Measurements from ENCODE around the gene YRDC. TPM values are rescaled to one million over a fixed set of nuclear protein-coding genes. Genes with fewer than 3 reads are reported as not detected.

YRDC gene, protein sequence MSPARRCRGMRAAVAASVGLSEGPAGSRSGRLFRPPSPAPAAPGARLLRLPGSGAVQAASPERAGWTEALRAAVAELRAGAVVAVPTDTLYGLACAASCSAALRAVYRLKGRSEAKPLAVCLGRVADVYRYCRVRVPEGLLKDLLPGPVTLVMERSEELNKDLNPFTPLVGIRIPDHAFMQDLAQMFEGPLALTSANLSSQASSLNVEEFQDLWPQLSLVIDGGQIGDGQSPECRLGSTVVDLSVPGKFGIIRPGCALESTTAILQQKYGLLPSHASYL
- total RNA-seq, result 19.6 and 22.1 TPM in 2 replicates

DNA sequence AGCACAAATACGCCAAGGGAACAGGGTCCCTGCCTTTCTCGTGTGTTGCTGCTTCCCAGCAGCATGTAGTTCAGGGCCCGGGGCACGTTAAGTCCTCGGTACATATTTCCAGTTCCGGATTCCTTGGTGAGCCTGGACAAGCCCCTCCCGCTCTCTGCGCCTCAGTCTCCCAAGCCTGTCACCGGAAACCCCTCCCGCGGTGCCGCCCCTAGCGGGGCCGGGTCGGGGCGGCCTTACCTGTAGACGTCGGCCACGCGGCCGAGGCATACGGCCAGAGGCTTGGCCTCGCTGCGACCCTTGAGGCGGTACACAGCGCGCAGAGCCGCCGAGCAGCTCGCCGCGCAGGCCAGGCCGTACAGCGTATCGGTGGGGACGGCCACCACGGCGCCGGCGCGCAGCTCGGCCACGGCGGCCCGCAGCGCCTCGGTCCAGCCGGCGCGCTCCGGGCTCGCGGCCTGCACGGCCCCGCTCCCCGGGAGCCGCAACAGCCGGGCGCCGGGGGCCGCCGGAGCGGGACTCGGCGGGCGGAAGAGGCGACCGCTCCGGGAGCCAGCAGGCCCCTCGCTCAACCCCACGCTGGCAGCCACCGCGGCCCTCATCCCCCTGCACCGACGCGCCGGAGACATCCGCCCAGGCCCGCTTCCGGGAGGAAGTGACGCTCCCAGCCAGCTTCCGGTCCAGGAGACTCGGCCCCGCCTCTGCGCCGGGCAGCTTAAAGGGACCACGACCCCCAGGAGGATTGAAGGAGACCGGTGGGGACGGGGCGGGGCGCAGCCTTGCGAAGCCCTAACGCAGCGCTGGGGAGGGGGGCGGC lies at the start of gene YRDC, which contains the start of gene C1orf122:
Gene YRDC (minus strand): TSS at position 654 of the 814 bp plus-strand sequence. CDS start 28 bp downstream, at position 626.
Gene C1orf122 (plus strand): TSS at position 236 of the 814 bp plus-strand sequence. CDS start 615 bp downstream, outside the sequence.
- no peak for DNase-seq (ENCODE audit: extremely low read depth, low read depth, low spot score)

DNA sequence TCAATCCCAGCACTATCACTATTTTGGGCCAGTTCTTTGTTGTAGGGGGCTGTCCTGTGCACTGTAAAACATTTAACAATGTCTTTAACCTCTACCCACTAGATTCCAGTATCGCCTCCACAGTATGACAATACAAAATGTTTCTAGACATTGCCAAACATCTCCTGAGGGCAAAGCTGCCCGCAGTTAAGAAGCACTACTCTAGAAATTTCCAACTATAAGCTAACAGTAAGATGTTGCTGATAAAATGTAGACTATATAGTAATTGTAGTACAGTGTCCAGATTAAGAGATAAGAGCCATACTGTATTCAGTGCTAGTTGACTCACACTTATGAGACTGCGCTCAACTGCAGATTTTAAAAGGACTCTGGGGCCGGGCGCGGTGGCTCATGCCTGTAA lies 46.4 kb upstream of the YRDC start:
- no peak for DNase-seq (ENCODE audit: extremely low read depth, low read depth, low spot score)

DNA sequence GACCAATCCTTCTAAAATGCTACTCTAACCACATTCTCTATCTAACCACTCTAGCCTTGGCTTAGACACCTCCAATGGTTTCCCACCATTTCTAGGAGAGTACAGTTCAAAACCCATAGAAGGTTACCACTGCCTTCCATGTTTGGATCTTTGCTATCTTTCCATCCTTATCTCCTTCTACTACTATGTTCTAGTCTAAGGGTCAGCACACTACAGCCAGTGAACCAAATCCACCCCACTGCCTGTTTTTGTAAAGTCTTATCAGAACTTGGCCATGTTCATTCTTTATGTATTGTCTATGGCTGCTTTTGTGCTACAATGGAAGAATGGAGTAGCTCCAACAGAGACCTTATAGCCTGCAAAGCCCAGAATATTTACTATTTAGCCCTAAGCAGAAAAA lies 45.1 kb upstream of the YRDC start:
- no peak for DNase-seq (ENCODE audit: extremely low read depth, low read depth, low spot score)

DNA sequence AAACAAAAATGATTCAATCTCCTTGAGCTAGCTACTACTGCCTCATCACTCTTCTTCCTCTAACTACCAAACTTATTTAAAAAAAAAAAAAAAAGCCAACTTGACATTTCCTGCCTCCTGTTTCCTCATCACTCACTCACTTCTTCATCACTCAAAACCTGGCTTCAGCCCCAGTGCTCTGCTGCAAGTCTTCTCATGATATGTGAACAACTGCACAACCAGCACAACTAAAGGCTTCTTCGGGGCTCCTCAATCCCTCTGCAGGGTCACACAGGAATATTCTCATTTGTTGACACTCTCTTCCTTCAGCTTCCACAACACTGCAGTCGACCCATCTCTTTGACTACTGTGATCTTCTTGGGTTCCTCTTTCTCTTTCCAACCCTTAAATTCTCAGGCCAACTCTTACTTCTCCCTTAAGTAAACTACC lies 43.8 kb upstream of the YRDC start:
- no peak for DNase-seq (ENCODE audit: extremely low read depth, low read depth, low spot score)

DNA sequence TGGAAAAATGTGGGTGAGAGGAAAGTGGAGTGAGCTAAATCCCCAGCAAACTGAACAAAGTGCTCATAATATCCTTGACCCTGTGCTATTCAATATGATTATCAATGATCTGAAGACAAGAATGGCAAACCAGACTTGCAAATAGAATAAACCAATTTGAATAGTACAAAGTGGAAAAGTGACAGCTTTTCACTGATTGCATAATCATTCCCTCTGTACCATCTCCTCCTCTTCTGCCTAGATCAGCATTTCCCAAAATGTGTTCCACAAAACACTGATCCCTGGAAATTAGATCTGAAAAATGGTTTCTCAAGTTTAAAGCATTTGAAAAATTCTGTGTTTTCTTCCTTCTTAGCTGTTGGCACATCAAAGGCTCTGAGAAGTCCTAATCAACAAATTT lies 43.3 kb upstream of the YRDC start:
- DNase-seq (ENCODE audit: extremely low read depth, low read depth, low spot score), result no peak

DNA sequence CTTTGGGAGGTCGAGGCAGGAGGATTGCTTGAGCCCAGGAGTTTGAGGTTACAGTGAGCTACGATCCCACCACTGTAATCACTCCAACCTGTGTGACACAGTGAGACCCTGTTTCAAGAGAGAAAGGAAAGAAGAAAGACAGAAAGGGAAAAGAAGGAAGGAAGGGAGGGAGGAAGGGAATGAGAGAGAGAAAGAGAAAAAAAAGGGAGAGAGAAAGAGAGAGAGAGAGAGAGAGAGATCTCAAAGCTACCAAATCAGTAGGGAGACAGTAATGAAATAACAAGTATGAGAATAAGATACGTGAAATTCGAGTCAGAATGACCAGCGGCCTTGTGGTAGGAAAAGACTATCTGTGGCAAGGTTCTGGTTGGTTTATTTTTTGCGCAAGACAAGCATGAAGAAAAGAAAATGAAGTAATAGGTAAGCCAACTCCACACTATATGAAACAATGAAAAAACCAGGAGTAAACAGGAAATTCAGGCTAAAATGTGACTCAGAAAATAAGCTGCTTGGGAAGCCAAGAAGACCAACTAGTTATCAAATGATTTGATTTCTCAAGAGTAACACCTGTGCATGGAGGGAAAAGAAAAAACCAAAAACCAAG lies 42.4 kb upstream of the YRDC start:
- DNase-seq (ENCODE audit: extremely low read depth, low read depth, low spot score), result no peak

DNA sequence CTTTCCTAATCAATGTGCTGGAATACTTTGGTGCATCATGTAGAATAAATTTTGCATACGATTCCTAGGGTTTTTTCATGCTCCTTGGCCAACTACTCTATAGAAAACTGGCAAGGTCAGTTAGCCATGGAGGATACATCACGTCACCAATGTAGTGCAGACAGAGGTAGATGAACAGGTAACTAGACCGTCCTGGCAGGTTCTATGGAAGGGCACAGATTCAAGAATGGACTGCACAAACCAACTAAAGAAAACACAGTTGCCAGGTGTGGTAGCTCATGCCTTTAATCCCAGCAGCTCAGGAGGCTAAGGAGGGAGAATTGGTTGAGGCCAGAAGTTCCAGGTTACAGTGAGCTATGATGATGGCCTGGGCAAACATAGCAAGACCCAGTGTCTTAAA lies 41.5 kb upstream of the YRDC start:
- no peak for DNase-seq (ENCODE audit: extremely low read depth, low read depth, low spot score)

DNA sequence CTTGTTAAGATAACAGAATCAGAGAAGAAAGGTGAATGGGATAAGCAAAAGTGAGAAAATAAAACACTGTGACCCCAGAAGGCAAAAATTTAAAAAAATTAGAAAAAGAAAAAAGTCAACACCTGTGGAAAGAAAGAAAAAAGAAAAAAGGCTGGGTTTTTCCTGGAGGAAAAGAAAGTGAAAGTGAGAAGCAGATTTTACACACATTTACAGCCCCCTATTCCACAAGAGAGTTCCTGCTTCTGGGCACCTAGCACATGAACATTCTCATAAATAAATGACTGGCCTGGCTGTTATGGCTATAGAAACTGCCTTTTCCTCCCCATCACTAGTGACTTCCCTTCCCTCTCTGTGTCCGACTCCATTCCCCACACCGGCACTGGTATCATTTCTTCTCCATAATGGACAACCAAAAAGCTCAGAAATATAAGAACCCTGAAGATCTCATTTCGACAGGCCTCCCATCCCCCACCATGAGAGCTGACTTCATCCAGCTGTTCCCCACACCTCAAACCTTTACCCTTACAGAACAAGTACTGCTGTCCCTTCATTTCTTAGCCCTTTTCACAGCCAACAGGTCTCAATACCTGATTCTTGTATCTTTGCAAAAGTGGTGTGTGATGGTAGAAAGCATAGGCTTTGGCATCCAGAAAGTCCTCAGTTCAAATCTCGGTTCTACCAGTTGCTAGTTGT lies 38.8 kb upstream of the YRDC start:
- no peak for DNase-seq (ENCODE audit: extremely low read depth, low read depth, low spot score)

DNA sequence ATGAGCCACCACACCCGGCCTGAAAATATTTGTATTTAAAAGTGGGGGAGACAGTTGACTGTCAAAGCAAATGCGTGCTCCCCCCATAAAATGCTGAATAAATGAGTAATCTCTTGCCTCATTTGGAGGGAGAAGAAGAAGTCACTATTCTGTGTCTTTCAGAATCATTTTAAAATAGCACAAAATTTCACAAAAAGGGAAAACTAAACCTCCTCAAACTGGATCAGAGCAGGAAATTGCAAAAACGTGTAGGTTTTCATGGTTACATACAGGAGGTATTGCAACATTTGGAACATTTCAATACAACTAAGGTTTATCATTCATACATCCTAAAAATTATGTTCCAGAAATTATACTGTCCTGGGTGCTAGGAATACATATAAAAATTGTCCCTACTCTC lies 37.8 kb upstream of the YRDC start:
- DNase-seq (ENCODE audit: extremely low read depth, low read depth, low spot score), result no peak

DNA sequence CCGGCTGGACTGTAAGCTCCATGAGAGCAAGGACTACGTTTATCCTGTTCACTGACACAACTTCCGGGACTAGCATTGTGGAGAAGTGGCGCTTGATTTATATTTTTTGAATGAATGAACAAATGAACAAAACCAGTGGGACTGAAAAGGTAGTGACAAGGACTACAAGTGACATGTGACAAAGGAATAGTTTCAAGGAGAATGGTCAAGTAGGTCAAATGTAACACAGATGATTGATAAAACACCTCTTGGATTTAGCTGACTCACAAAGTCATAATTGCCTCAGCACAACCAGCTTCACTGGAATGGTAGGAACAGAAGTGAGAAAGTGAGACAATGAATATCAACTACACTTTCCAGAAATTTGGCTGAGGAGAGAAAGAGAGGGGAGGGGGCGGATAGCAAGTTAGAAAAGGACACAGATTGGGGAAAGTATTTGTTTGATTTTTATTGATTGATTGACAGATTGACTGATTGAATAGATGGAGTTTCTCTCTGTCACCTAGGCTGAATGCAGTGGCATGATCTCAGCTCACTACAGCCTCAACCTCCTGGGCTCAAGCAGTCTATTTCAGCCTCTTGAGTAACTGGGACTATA lies 37.1 kb upstream of the YRDC start:
- DNase-seq (ENCODE audit: extremely low read depth, low read depth, low spot score), result no peak

DNA sequence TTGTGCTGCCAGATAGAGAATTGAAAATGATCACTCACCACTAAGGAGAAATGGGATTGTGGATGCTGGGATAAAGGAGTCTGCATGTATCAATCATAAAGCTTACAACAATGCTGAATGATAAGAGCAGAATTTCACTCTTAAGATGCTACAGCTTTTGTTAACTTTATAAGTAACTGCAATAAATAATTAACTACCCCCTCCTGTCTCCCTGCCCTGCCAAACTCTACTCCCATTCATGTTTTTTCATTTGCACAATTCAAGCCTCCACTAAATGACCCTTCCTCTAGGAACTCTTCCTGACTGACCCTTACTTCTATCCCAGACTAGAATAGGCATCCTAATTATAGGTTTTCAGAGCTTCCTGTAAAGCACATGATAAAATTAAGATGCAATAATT lies 36.5 kb upstream of the YRDC start:
- DNase-seq (ENCODE audit: extremely low read depth, low read depth, low spot score), result no peak

DNA sequence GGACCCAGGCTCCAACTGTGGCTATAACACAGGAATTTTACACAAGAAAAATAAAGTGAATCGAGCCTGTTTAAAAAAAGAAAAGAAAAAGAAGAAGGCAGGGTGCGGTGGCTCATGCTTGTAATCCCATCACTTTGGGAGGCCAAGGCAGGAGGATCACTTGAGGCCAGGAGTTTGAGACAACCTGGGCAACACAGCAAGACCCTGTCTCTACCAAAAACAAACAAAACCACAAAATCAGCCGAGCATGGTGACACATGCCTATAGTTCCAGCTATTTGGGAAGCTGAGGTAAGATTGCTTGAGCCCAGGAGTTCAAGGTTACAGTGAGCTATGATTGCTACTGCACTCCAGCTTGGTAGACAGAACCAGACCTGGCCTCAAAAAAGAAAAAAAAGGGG lies 33.6 kb upstream of the YRDC start:
- DNase-seq (ENCODE audit: extremely low read depth, low read depth, low spot score), result no peak

DNA sequence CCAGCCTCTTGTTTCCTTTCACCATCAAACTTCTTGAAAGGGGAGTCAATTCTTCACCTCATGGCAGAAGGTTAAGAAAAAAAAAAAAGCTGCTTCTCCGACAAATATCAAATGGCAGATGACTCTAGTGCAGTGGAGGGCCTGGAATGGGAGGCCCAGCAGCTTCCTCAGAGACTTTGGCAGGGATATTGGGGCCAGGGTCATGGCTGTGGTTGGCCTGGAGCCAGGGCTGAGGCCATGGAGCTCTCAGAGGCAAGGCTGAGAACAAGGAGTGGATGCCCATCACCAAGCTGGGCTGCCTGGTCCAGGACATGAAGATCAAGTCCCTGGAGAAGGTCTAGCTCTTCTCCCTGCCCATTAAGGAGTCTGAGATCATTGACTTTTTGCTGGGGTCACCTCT lies 32.7 kb upstream of the YRDC start:
- no peak for DNase-seq (ENCODE audit: extremely low read depth, low read depth, low spot score)

DNA sequence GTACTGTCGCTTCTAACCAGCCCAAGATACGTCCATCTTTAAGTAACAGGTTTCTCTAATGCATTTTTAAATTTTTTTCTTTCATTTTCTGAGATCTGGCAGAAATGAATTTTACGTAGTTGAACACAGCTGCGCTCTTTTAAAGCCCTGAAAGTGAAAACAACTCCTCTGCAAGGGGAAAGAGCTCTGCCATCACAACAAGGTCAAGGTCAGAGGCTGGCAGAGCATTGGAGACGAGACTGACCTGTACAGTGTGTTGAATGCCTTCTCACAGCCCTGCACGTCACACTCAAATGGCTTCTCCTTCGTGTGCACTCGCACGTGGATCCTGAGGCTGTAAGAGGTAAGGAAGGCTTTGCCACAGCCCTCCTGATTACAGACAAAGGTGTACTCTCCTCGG lies 31.7 kb upstream of the YRDC start:
- no peak for DNase-seq (ENCODE audit: extremely low read depth, low read depth, low spot score)

DNA sequence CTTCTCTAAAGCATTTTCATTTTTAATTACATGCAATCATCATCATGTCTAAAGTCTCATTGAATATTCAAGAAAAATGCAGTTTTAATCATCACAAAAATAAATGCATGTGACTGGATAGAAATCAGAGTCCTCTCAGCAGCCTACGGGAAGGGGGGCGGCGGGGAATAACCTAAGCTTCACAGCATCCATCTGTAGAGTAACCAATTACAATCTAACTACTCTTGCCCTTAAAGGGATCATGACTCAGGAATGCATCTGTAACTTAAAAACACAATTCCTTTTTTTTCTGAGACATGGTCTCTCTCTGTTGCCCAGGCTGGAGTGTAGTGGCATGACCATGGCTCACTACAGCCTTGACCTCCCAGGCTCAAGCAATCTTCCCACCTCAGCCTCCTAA lies 28.8 kb upstream of the YRDC start:
- no peak for DNase-seq (ENCODE audit: extremely low read depth, low read depth, low spot score)

DNA sequence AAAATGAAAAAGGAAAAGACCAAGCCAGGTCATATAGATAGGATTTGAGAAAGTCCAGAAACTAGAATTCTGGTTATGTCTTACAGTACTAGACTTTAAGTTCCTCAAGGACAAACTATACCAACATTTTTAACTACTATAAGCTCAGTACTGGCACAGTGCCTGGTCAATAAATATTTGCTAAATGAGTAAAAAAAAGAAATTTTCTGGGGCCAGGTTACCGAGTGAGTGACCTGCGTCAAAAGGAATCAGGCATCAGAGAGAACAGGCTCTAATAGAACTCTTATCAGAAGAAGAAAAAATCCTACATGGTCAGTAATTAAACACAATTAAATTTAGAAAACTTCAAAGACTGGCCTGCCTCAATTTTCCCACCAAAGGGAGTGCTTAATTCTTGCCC lies 23.8 kb upstream of the YRDC start:
- no peak for DNase-seq (ENCODE audit: extremely low read depth, low read depth, low spot score)

DNA sequence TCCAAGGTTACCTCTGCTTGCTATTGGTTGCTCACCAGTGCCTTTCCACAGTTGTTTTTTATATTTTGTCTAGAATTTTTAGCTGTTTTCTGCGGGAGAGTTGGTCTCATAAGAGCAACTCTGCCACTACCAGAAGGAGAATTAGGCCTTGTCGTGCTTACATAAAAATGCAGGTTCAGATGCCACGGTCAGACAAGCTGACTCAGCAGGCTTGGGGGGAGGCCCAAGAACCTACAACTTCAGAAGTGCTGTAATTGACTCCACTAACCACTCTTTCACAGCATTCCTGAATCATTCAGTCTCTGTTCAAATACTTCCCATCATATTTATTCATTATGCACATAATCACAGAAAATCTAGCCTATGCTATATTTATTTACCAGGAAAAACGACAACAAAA lies 23.1 kb upstream of the YRDC start:
- DNase-seq (ENCODE audit: extremely low read depth, low read depth, low spot score), result no peak

DNA sequence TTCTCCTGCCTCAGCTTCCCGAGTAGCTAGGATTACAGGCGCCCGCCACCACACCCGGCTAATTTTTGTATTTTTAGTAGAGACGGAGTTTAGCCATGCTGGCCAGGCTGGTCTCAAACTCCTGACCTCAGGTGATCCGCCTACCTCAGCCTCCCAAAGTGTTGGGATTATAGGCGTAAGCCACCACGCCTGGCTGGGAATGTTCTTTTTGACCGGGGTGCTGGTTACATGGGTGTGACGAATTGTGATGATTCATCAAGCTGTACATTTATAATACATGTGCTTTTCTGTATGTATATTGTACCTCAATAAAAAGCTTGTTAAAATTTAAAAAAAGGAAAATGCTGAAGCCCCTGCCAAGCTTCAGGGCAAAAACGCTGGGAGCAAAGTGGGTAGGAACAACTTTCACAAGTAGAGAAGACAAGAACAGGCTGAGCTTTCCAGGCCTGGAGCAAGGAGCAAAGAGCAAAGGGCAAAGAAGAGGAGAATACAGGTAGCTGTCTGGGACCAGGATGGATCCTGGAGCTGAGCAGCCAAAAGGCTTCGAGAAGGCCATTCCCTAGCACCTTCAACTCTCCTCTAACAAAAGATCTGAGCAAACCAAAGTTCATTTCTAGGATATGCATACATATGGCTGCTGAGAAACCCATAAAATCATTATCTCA lies 20.5 kb upstream of the YRDC start:
- DNase-seq (ENCODE audit: extremely low read depth, low read depth, low spot score), result no peak

DNA sequence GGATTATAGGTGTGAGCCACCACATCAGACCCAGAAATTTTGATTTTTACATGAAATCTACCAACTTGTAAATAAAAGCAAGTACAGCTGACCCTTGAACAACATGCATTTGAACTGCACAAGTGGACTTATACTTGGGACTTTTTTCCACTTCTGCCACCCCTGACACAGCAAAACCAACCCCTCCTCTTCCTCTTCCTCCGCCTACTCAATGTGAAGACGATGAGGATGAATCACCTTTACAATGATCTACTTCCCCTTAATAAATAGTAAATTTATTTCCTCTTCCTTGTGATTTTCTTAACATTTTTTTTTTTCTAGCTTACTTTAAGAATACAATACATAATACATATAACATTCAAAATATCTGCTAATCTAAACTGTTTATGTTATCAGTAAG lies 17.5 kb upstream of the YRDC start:
- no peak for DNase-seq (ENCODE audit: extremely low read depth, low read depth, low spot score)

DNA sequence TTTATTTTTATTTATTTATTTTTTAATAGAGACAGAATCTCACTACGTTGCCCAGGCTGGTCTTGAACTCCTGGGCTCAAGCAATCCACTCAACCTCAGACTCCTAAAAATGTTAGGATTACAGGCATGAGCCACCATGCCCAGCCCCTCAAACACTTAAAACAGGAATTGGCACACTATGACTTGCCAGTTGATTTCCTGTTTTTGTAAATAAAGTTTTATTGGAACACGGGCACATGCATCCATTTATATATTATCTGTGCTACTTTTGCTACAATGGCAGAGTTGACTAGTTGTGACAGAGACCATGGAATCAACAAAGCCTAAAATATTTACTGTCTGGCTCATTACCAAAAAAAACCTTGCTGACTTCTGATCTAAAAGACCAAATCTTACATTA lies 16.0 kb upstream of the YRDC start:
- no peak for DNase-seq (ENCODE audit: extremely low read depth, low read depth, low spot score)
